GM06990 (cell line): ENCODE measurements around the gene NID2.

Experiments used
- DNase-seq: peaks from one replicate; pipeline ENCODE4 v3.0.0-alpha.2; 2011; ENCODE audit not compliant: insufficient read length; ENCODE audit errors: extremely low read depth
- H3K27me3 ChIP-seq: replicated peaks from 2 replicates; pipeline ENCODE4 v1.6.0; 2011; ENCODE audit warnings: low read length; ENCODE audit not compliant: control insufficient read depth, insufficient read depth
- H3K36me3 ChIP-seq: 2 replicates; pipeline ENCODE4 v1.5.1; 2011; ENCODE audit warnings: low read length; ENCODE audit not compliant: control insufficient read depth, insufficient read depth
- H3K4me3 ChIP-seq: replicated peaks from 2 replicates; pipeline ENCODE4 v1.5.1; 2011; ENCODE audit warnings: low read depth, mild to moderate bottlenecking, control low read depth, low read length
- CTCF ChIP-seq: IDR thresholded peaks from 2 replicates; pipeline ENCODE4 v1.5.1; 2011; ENCODE audit warnings: low read length, control low read depth, mild to moderate bottlenecking, inconsistent platforms; ENCODE audit not compliant: insufficient read depth, poor library complexity, severe bottlenecking

NID2 gene

GRCh38 chr14:52059649-52060048 is 9.2 kb downstream of the NID2 start:
- no peaks in the 10 kb centered on the region; the same call in 1 of the 2 replicates for H3K27me3 ChIP-seq
- H3K36me3 ChIP-seq: no peaks in the 10 kb centered on the region
- DNase-seq: no peak
- TF ChIP-seq CTCF: no peak
- no peak overlapping the region for H3K4me3 ChIP-seq

GRCh38 chr14:52058341-52058740 is 10.5 kb downstream of the NID2 start:
- Histone ChIP-seq H3K4me3 (no peak overlapping the region), H3K27me3 (no peaks in the 10 kb centered on the region; the same call in 1 of the 2 replicates), H3K36me3 (no peaks in the 10 kb centered on the region)
- DNase-seq: no peak
- no peak for TF ChIP-seq CTCF

- Histone ChIP-seq H3K36me3 (no peaks in the 10 kb centered on the region), H3K4me3 (no peak overlapping the region), H3K27me3 (no peaks in the 10 kb centered on the region; the same call in 1 of the 2 replicates)
- DNase-seq: no peak
- no peak for TF ChIP-seq CTCF
These were observed 13.7 kb downstream of the NID2 start for GRCh38 chr14:52055167-52055566.

- DNase-seq: no peak
- Histone ChIP-seq H3K36me3 (no peaks in the 10 kb centered on the region), H3K27me3 (no peaks in the 10 kb centered on the region; the same call in 1 of the 2 replicates), H3K4me3 (no peak overlapping the region)
- no peak for TF ChIP-seq CTCF
These were observed 14.2 kb downstream of the NID2 start for GRCh38 chr14:52054678-52055077.

- no peak for DNase-seq
- Histone ChIP-seq H3K27me3 (no peaks in the 10 kb centered on the region; the same call in 1 of the 2 replicates), H3K36me3 (no peaks in the 10 kb centered on the region), H3K4me3 (no peak overlapping the region)
- TF ChIP-seq CTCF: no peak
These were observed 15.8 kb downstream of the NID2 start for GRCh38 chr14:52053044-52053443.
